Vagina (tissue), 2 donors: ENCODE data around the gene MCM5. TPM values are rescaled to one million over a fixed set of nuclear protein-coding genes. Genes with fewer than 3 reads are reported as not detected.
"Not testable (repeated sequence)": the region's sequence is repeated elsewhere in the genome, so short reads cannot be mapped to it uniquely, and the experiment has no call there.

ENCODE experiments used
- DNase-seq, 2 donors: peaks; one replicate each; pipeline ENCODE4 v3.0.0-alpha.2; 2017; ENCODE audit errors: extremely low spot score in 2 of 2
- H3K27ac ChIP-seq: fragments of 200-600 bp; sonication (generic); one replicate; pipeline ENCODE4 v1.5.1; 2019
- H3K27me3 ChIP-seq: fragments of 200-600 bp; sonication (generic); one replicate; pipeline ENCODE4 v1.5.1; 2019
- H3K36me3 ChIP-seq, 2 donors: fragments of 200-600 bp; sonication (generic); one replicate each; pipeline ENCODE4 v1.5.1; 2017 to 2019
- H3K4me1 ChIP-seq: fragments of 200-600 bp; sonication (generic); one replicate; pipeline ENCODE4 v1.5.1; 2019
- H3K4me3 ChIP-seq, 2 donors: fragments of 200-600 bp; sonication (generic); 1 replicate in 1 of 2; 2 replicates in 1 of 2; pipeline ENCODE4 v1.5.1; 2016 to 2019
- H3K9me3 ChIP-seq: fragments of 200-600 bp; sonication (generic); one replicate; pipeline ENCODE4 v1.5.1; 2019
- CTCF ChIP-seq, 3 experiments: fragments of 450-650 bp in 2 of 3; fragments of 200-600 bp in 1 of 3; sonication (generic) in 1 of 3; IDR thresholded peaks; one replicate each; pipeline ENCODE4 v1.5.1; 2017 to 2019; ENCODE audit warnings: antibody characterized with exemption in 3 of 3, mild to moderate bottlenecking in 2 of 3, moderate library complexity in 2 of 3
- POLR2A ChIP-seq, 2 donors: fragments of 450-650 bp; IDR thresholded peaks; one replicate each; pipeline ENCODE4 v1.6.1; 2017; ENCODE audit warnings: antibody characterized with exemption in 2 of 2, mild to moderate bottlenecking in 2 of 2, moderate library complexity in 2 of 2
- POLR2AphosphoS5 ChIP-seq, 2 donors: sonication (generic); formaldehyde crosslinking; IDR thresholded peaks; one replicate each; pipeline ENCODE4 v1.9.0; 2017; ENCODE audit warnings: antibody characterized with exemption in 2 of 2, mild to moderate bottlenecking in 2 of 2, low read depth in 1 of 2; ENCODE audit not compliant: insufficient read depth in 1 of 2
- intact Hi-C: fragments of 100-400 bp; cut with DNase I; formaldehyde crosslinking; loops from one replicate; pipeline ENCODE4 v1.15.1; 2023
- total RNA-seq: library from RNA; depleted of rRNA; stranded (reverse); fragments of >200 nt; gene quantifications from one replicate; pipeline ENCODE4 v1.2.3, GENCODE V29; 2016

Gene MCM5
- total RNA-seq, 1 donor from 2014 or later = 17.9 TPM

- H3K27ac ChIP-seq = no peak overlapping the region
- TF ChIP-seq CTCF (IDR thresholded peaks at IDR 0.05) = no peak
- DNase-seq = no peak
- H3K27me3 ChIP-seq = no peaks in the 10 kb centered on the region
- intact Hi-C loops = no loop called here
- no peaks in the 10 kb centered on the region for H3K9me3 ChIP-seq
- H3K36me3 ChIP-seq = peaks cover 0 to 2% of the 10 kb centered on the region in 2 donors
- no peaks in the 10 kb centered on the region for H3K4me1 ChIP-seq
- H3K4me3 ChIP-seq = no peak overlapping the region
These were observed 7.6 kb upstream of the MCM5 start for GRCh38 chr22:35392357-35392756.

GRCh38 chr22:35393116-35394010 lies 6.6 kb upstream of the MCM5 start:
- intact Hi-C loops = no loop called here
- no peak overlapping the region for H3K4me3 ChIP-seq
- no peaks in the 10 kb centered on the region for H3K27me3 ChIP-seq
- H3K36me3 ChIP-seq = no peaks in the 10 kb centered on the region
- H3K4me1 ChIP-seq = no peaks in the 10 kb centered on the region
- no peak overlapping the region for H3K27ac ChIP-seq
- TF ChIP-seq POLR2AphosphoS5 (IDR thresholded peaks at IDR 0.05; ENCODE audit: insufficient read depth in 1 of 2, low read depth in 1 of 2) (no peak), POLR2A (IDR thresholded peaks at IDR 0.05) (no peak), CTCF (IDR thresholded peaks at IDR 0.05) (no peak)
- no peaks in the 10 kb centered on the region for H3K9me3 ChIP-seq
- no peak for DNase-seq

GRCh38 chr22:35394011-35394312 lies 6.0 kb upstream of the MCM5 start:
- H3K4me3 ChIP-seq = no peak overlapping the region
- H3K27ac ChIP-seq = no peak overlapping the region
- H3K9me3 ChIP-seq = no peaks in the 10 kb centered on the region
- intact Hi-C loops = no loop called here
- DNase-seq = no peak
- no peak for TF ChIP-seq POLR2A (IDR thresholded peaks at IDR 0.05)
- TF ChIP-seq POLR2AphosphoS5 (IDR thresholded peaks at IDR 0.05; ENCODE audit: insufficient read depth in 1 of 2, low read depth in 1 of 2) = no peak
- no peak for TF ChIP-seq CTCF (IDR thresholded peaks at IDR 0.05)
- H3K4me1 ChIP-seq = no peaks in the 10 kb centered on the region
- no peaks in the 10 kb centered on the region for H3K36me3 ChIP-seq
- no peaks in the 10 kb centered on the region for H3K27me3 ChIP-seq

- Histone ChIP-seq H3K36me3 (no peaks in the 10 kb centered on the region), H3K4me1 (no peaks in the 10 kb centered on the region), H3K27me3 (no peaks in the 10 kb centered on the region), H3K9me3 (no peaks in the 10 kb centered on the region), H3K27ac (no peak overlapping the region), H3K4me3 (no peak overlapping the region)
- DNase-seq = no peak
- intact Hi-C loops = no loop called here
- TF ChIP-seq POLR2A (IDR thresholded peaks at IDR 0.05) (no peak), CTCF (IDR thresholded peaks at IDR 0.05) (no peak), POLR2AphosphoS5 (IDR thresholded peaks at IDR 0.05; ENCODE audit: insufficient read depth in 1 of 2, low read depth in 1 of 2) (no peak)
These were observed 5.0 kb upstream of the MCM5 start for GRCh38 chr22:35394810-35395563.

GRCh38 chr22:35396622-35397021 lies 3.3 kb upstream of the MCM5 start:
- H3K27ac ChIP-seq, H3K27me3 ChIP-seq, H3K4me3 ChIP-seq, DNase-seq, H3K36me3 ChIP-seq, intact Hi-C loops, H3K9me3 ChIP-seq: not testable (repeated sequence)
- peaks cover 16% of the 10 kb centered on the region for H3K4me1 ChIP-seq
